T-helper 9 cell (primary cell): ENCODE measurements around the gene CFAP97.

Experiments used
- DNase-seq: peaks from one replicate; pipeline ENCODE4 v3.0.0-alpha.2; 2020

The CFAP97 gene

GRCh38 chr4:185196437-185196836 lies 7.4 kb downstream of the CFAP97 start:
- DNase-seq = no peak

GRCh38 chr4:185194924-185195888 lies 8.6 kb downstream of the CFAP97 start:
- no peak for DNase-seq

- DNase-seq = no peak
Observed at GRCh38 chr4:185192059-185192458, 11.7 kb downstream of the CFAP97 start.

GRCh38 chr4:185190306-185190856 lies 13.4 kb downstream of the CFAP97 start:
- no peak for DNase-seq

GRCh38 chr4:185189606-185190305 lies 14.0 kb downstream of the CFAP97 start:
- no peak for DNase-seq

- no peak for DNase-seq
Observed at GRCh38 chr4:185186769-185187168, 17.0 kb downstream of the CFAP97 start.

- peak; percentile 70 for DNase-seq
Observed at GRCh38 chr4:185183622-185184281, 20.0 kb downstream of the CFAP97 start.

- DNase-seq = no peak
Observed at GRCh38 chr4:185182239-185182638, 21.6 kb downstream of the CFAP97 start.

GRCh38 chr4:185179488-185179887 lies 24.3 kb downstream of the CFAP97 start:
- DNase-seq = no peak

GRCh38 chr4:185171373-185172071 lies 32.3 kb downstream of the CFAP97 start:
- DNase-seq = no peak

- no peak for DNase-seq
Observed at GRCh38 chr4:185167234-185167633, 36.6 kb downstream of the CFAP97 start.

- DNase-seq = no peak
Observed at GRCh38 chr4:185165605-185166063, 38.2 kb downstream of the CFAP97 start.

- no peak for DNase-seq
Observed at GRCh38 chr4:185151296-185151695, 52.5 kb downstream of the CFAP97 start.

GRCh38 chr4:185149392-185149791 lies 54.4 kb downstream of the CFAP97 start:
- DNase-seq = no peak

- no peak for DNase-seq
Observed at GRCh38 chr4:185145572-185145971, 58.2 kb downstream of the CFAP97 start.

GRCh38 chr4:185144601-185145240 lies 59.1 kb downstream of the CFAP97 start:
- no peak for DNase-seq

GRCh38 chr4:185143601-185143969 lies 60.2 kb downstream of the CFAP97 start:
- DNase-seq = peak; percentile 12

- peak; percentile 78 for DNase-seq
Observed at GRCh38 chr4:185142912-185143600, 60.7 kb downstream of the CFAP97 start, which contains the start of gene SLC25A4. TSS of gene SLC25A4 (plus strand) at chr4:185143266. CDS start at chr4:185143373, 107 bp downstream.

- DNase-seq = no peak
Observed at GRCh38 chr4:185142564-185142911, 61.3 kb downstream of the CFAP97 start.

- no peak for DNase-seq
Observed at GRCh38 chr4:185141777-185142176, 62.0 kb downstream of the CFAP97 start.

- DNase-seq = no peak
Observed at GRCh38 chr4:185139736-185140135, 64.1 kb downstream of the CFAP97 start.
